ENCODE results near the gene TSNAX.
A peak's percentile ranks its signal among the peaks of the same experiment; 100 is the strongest.

TSNAX gene

GRCh38 chr1:231527586-231528171 is 790 bp upstream of the TSNAX start:
- peak overlapping the region; percentile 80 for H3K4me3 ChIP-seq (ENCODE audit: control insufficient read depth, low read depth, low read length)
- no peak for DNase-seq (ENCODE audit: low read depth)
- no peak for TF ChIP-seq CTCF (conservative IDR thresholded peaks at IDR 0.05; ENCODE audit: control insufficient read depth, insufficient read depth, low read depth, low read length)

GRCh38 chr1:231533240-231533639 is 4.8 kb downstream of the TSNAX start:
- H3K4me3 ChIP-seq (ENCODE audit: control insufficient read depth, low read depth, low read length) = no peak overlapping the region
- TF ChIP-seq CTCF (conservative IDR thresholded peaks at IDR 0.05; ENCODE audit: control insufficient read depth, insufficient read depth, low read depth, low read length) = no peak
- no peak for DNase-seq (ENCODE audit: low read depth)

- TF ChIP-seq CTCF (conservative IDR thresholded peaks at IDR 0.05; ENCODE audit: control insufficient read depth, insufficient read depth, low read depth, low read length) = no peak
- DNase-seq (ENCODE audit: low read depth) = no peak
- H3K4me3 ChIP-seq (ENCODE audit: control insufficient read depth, low read depth, low read length) = no peak overlapping the region
These were observed 6.3 kb downstream of the TSNAX start for GRCh38 chr1:231534703-231535159.

GRCh38 chr1:231536099-231536498 is 7.6 kb downstream of the TSNAX start:
- TF ChIP-seq CTCF (conservative IDR thresholded peaks at IDR 0.05; ENCODE audit: control insufficient read depth, insufficient read depth, low read depth, low read length) = no peak
- no peak overlapping the region for H3K4me3 ChIP-seq (ENCODE audit: control insufficient read depth, low read depth, low read length)

GRCh38 chr1:231540847-231541246 is 12.4 kb downstream of the TSNAX start:
- no peak overlapping the region for H3K4me3 ChIP-seq (ENCODE audit: control insufficient read depth, low read depth, low read length)
- TF ChIP-seq CTCF (conservative IDR thresholded peaks at IDR 0.05; ENCODE audit: control insufficient read depth, insufficient read depth, low read depth, low read length) = no peak
- DNase-seq (ENCODE audit: low read depth) = no peak

More at GRCh38 chr1:231536099-231536498, 7.6 kb downstream of the TSNAX start:
- no peak for DNase-seq (ENCODE audit: low read depth)

GRCh38 chr1:231541842-231542241 is 13.4 kb downstream of the TSNAX start:
- no peak for TF ChIP-seq CTCF (conservative IDR thresholded peaks at IDR 0.05; ENCODE audit: control insufficient read depth, insufficient read depth, low read depth, low read length)
- peak; percentile 24 for DNase-seq (ENCODE audit: low read depth)
- no peak overlapping the region for H3K4me3 ChIP-seq (ENCODE audit: control insufficient read depth, low read depth, low read length)
